CD4-positive, alpha-beta T cell treated with Interleukin-6 at 100 ng/mL for 8 hours (primary cell): ENCODE data around the gene OLIG2.
A peak's percentile ranks its signal among the peaks of the same experiment; 100 is the strongest.

Source experiments
- DNase-seq: peaks from one replicate; pipeline ENCODE4 v3.0.0-alpha.2; 2020; ENCODE audit warnings: mixed read lengths, low spot score

Gene OLIG2

DNA sequence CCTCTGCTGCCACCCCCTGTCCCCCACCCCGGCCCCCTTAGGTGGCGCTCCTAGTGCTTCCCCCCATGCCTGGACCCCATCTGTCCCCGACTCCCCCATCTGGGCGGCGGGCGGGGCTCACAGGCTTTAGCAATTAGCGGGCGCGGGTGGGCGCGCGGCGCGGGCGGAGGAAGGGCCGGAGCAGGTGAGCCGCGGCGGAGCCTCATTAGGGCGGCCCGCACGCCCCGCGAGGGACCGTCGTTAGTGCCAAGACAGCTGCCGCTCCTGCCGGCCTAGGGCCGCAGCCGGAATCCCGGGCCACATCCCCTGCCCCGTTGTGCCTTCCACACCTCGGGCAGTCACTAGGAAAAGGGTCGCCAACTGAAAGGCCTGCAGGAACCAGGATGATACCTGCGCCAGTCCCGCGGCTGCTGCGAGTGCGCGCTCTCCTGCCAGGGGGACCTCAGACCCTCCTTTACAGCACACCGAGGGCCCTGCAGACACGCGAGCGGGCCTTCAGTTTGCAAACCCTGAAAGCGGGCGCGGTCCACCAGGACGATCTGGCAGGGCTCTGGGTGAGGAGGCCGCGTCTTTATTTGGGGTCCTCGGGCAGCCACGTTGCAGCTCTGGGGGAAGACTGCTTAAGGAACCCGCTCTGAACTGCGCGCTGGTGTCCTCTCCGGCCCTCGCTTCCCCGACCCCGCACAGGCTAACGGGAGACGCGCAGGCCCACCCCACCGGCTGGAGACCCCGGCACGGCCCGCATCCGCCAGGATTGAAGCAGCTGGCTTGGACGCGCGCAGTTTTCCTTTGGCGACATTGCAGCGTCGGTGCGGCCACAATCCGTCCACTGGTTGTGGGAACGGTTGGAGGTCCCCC is 7.6 kb downstream of the OLIG2 start:
- no peak for DNase-seq

DNA sequence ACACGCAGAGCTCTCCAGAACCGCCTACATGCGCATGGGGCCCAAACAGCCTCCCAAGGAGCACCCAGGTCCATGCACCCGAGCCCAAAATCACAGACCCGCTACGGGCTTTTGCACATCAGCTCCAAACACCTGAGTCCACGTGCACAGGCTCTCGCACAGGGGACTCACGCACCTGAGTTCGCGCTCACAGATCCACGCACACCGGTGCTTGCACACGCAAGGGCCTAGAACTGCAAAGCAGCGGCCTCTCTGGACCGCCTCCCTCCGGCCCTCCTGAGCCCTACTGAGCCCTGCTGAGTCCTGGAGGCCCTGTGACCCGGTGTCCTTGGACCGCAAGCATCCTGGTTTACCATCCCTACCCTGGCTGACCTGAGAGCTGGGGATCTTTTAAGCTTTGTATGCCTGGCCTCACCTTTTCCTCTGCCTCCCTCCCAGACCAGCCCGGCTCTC is 8.3 kb downstream of the OLIG2 start:
- no peak for DNase-seq

DNA sequence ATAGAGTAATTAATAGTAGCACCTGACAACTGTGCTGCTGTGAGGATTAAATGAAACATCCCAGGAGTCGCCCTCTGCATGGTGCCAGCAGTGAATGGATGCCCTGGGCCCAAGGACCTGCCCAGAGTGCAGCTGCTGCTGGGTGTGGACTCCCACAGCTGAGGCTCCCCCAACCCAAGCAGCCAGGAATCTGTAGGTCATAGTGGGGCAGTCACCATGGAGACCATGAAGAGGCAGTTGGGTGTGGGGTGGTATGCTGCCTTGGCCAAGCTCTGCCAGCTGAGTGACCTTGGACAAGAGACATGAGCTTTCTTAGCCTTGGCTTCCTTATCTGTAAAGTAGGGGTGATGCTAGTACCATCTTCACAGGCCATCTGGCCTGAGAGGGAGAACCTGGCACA is 9.4 kb downstream of the OLIG2 start:
- DNase-seq: no peak

DNA sequence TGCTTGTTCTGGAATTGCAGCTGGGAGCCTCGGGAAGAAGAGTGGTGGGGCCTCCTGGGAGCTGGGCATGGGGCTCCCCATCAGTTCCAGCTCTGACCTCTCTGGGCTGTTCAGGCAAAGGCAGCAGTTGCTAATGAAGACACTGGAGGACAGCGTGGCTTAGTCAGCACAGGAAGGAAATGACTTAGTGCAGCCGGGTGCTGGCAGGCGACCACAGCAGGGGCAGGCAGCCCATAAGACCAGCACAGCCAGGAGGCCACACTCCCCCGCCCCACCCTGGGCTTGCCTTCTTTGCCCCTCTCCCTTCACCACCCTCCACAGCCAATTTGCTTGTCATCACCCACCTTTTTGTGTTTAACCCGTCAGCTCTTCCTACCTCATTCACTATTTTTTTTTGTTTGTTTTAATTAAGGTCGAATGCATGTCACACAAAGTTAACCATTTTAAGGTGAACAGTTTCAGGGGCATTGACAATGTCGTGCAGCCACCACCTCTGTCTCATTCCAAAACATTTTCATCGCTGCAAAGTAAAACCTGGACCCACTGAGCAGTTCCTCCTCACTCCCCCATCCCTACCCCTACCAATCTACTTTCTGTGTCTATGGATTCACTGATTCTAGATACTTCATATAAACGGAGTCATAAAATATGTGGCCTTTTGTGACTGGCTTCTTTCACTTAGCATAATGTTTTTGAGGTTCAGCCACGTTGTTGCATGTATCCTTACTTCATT is 10.9 kb downstream of the OLIG2 start:
- DNase-seq: peak; percentile 31

DNA sequence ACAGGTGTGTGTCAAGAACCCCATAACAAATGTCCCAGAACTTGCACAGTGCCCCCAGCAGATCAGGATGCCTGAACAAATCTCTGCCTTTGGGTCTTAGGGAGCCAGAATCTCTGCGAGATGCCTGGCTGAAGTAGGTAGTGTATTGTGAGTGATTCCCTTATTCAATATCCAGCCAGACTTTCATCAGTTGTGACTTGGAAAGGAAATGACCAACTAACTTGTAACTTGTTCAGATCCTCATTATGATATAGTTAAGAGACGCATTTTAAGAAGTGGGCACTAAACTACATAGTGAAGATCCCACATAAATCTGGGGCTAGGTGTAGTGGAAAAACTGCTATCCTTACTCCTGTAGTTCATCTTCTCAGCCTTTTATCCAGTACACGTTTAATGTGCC is 11.8 kb downstream of the OLIG2 start:
- no peak for DNase-seq

DNA sequence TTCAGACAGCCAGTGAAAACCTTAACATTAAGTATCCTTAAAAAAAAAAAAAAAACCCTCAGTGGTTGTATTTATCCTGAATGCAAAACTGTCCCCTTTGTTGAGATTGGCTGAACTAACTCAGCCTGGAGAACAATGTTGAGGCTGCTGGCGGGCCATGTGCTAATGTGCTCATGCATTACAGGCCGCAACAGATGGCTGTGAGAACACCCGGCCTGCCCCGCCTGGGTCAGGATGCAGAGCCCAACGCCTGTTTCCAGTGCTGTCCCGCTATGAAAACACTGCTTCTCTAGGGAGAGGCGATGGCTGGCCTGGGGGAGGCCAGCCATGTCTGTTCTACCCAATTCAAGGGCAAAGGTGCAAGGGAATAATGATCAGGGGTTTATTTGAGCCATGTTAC is 13.8 kb downstream of the OLIG2 start:
- DNase-seq: no peak

DNA sequence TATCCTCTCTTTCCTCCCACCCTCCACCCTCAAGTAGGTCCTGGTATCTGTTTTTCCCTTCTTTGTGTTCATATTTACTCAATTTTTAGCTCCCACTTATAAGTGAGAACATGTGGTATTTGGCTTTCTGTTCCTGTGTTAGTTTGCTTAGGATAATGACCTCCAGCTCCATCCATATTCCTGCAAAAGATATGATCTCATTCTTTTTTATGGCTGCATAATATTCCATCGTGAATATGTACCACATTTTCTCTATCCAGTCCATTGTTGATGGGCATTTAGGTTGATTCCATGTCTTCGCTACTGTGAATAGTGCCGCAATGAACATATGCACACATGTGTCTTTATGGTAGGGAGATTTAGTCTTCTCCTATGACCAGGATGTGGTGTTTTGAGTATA is 14.5 kb downstream of the OLIG2 start:
- DNase-seq: no peak

DNA sequence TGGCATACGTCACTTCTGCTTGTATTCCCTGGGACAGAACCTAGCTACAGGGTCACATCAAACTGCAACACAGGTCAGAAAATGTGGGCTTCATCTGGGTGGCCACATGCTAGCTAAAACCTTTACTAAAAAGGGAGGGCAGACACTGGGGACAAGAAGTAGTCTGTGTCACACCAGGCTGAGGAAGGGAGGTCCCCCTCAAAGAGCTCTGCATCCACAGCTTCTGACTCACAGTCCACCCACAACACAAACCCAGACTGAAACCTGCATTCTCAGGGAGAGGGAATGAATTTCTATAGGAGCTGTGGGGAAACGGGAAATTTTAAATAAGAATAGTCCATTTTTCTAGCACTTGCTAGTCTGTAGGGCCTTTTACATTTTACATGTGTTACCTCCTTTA is 16.2 kb downstream of the OLIG2 start:
- no peak for DNase-seq

DNA sequence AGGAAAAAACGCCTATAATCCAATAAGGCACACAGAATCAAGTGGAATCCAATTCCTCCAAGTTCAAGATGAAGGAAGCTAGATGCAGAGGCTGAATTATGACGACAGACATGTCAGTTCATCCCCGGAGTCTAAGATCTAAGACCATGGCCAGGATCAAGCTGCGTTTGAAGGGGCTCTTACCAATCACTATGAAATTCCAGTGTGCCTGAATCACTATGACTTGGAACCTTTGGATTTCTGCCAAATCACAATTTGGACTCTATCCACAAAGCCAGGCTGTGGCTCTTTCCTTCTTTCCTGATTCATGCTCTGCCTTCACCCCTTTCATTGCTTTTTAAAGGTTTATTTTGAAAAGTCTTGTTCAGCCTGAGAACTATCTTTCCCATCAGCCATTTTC is 17.1 kb downstream of the OLIG2 start:
- no peak for DNase-seq

DNA sequence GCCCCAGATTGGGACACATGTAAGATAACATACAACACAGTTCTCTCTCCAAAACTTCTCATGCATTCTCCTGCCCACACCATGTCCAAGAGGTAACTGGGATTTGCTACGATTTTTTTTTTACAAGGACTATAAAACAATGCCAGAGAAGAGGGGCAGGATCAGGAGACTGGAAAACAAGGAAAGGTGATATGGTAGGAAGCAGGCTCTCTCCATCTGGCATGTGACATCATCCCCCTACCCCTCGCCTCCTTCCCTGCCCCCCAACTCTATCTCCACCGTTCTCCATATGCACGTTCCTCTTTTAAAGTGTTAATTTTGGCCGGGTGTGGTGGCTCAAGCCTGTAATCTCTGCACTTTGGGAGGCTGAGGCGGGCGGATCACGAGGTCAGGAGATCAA is 20.7 kb downstream of the OLIG2 start:
- DNase-seq: no peak

DNA sequence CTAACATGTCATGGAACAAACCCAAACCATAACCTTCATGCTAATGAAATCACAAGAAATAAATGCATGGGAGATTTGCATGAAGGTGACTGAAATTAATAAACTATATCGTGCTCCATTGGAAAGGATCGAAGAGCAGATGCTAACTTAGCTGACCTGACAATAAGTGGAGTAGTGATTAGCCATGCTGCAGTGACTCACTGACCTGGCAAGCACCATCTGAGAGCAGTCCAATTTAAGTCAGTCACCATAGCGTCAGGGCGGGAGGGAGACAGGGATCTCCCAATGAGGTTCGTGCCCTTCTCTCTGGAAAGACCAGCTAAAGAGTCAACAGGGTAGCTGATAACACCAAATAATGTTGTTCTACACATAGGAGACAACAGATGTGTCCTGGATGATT is 21.5 kb downstream of the OLIG2 start:
- no peak for DNase-seq

DNA sequence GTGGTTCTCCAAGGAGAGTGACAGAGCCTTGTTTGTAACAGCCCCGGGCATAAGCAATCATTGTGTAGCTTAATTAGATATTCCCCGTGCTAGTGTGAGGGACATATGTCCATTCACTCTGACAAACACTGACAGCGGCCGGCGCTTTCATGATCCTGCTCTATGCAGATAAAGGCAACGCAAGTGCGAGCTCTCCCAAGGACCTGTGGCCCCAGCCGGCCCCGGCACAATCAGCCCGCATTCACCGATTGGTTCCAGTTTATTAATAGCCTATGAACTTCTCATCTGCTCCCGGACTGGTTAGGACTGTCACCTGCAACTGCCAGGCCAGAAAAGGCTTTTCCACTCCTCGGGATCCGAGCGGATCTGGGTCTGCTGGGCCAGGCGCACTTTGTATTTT is 26.2 kb downstream of the OLIG2 start:
- DNase-seq: no peak

DNA sequence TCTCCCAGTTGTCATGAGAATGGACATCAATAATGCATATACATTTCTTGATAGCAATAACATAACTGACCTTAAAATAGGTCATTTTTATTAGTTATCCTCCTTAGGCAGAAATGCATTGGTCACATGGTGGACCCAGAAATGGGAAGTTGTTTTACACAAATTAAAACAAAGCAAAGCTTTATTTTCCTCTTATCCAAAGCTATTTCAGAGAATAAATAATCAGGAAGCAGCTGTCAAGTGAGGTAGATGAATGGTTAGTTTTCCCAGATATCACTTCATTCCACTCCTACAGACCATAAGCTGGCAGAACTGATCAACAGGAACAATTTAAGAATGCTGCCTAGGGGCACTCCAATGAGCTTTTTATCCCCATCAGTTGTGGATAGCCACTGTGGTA is 28.2 kb downstream of the OLIG2 start:
- no peak for DNase-seq

DNA sequence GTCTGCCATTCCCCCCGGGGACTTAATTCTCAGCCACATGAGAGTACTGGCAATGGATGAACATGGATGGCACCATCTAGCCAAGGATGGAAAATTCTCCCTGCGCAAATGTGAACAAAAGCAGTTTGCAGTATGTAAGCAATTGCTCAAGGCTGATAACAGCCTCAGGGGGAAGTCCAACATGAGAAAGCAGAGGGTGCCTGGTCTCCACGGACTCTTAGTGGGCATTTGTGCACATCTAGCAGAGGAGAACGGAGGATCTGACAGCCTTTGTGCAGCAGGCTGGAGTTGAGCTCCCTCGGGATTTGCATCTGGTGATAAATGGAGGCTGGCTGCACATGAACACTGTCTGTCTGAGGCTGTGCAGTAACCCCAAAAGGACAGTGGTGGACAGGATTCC is 30.3 kb downstream of the OLIG2 start:
- no peak for DNase-seq

DNA sequence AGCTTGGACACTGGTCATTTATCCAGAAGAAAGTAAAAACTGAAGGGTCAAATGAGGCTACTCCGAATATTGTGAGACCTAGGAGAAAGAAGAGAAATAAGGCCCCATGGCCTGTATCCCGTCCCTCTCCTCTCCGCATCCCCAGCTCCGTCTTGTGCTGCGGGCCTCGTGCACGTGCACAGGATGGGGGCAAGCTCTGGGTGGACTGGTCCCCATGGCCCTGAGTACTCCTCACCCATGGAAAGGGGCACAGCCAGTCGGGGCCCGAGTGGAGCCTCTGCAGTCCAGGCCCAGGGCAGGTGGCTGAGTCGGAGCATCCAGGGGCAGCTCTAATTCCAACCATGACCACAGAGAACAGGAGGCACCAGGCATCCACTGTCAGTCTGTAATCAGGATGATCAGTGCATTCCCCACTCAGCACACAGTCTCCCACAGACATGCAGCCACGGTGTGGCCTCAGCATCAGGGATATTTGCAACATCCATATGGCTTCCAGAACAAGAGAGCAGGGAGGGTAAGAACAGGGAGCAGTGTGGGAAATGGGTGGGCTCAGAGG is 31.7 kb downstream of the OLIG2 start:
- no peak for DNase-seq

DNA sequence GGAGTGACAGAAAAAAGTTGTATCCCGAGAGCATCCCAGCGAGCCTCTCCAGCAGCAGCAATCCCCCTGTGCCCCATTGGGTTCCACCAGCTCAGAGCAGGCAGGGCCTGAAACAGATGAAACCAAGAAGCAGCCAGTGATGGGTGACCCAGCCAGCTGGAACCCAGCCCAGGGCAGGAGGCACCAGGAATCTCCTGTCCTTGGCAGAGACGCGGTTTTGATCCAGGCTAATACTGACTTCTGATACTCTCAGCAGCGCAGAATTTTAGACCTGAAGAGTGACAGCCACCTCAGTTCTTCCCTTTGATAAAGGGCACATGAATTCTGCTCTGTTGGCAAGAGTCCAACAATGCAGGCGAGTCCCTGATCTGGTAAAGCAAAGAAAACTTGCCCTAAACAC is 32.8 kb downstream of the OLIG2 start:
- DNase-seq: no peak

DNA sequence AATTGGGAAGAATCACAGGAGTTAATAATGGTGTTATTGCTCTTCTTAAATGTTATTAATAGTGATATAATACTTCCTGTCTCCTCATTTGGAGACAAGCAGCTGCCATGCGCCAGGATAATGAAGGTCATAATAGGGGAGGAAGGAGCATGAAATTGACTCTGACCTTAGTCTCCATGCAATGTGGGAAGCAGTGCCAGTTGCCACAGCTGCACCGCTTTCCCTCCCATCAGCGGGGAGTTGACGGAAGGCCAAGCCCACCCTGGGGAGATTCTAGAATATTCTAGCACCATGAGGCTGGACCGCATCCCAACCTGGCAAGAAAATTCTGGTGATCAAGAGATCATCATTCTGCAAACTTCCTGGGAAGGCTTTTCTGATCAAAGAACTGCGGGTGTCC is 33.2 kb downstream of the OLIG2 start:
- no peak for DNase-seq

DNA sequence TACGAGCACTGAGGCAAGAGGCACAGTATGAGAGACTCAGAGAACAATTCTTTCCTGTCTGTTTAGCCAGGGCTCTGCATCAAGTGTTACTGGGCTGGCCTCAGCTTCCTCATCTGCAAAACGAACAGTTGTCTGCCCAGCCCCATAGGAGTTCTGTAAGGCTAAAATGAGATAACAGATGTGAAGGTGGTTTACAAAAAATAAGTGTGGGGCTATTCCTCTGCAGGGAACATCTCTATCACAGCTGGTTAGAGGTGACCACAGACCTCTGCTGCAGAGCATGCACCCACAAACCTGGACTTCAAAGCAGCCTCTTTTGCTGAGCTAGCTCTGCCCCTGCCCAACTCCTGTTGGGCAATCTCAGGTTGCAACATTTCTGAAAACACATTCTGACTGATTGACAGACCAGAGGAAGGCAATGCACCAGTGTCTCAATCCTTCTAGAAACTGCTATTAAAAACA is 33.7 kb downstream of the OLIG2 start:
- DNase-seq: no peak

DNA sequence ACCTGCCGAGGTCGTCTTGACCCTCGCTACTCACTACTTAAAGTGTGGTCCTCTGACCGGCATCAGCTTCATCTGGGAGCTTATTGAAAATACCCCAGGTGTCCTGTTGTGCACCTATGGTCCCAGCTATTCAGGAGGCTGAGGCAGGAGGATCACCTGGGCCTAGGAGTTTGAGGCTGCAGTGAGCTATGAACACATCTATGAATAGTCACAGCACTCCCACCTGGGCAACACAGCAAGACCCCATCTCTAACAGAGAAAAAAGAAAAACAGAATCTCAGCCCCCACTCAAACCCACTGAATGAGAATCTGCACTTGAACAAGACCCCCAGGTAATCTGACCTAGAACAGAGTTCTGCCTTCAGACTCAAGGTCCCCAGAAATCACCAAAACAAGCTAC is 35.5 kb downstream of the OLIG2 start:
- no peak for DNase-seq

DNA sequence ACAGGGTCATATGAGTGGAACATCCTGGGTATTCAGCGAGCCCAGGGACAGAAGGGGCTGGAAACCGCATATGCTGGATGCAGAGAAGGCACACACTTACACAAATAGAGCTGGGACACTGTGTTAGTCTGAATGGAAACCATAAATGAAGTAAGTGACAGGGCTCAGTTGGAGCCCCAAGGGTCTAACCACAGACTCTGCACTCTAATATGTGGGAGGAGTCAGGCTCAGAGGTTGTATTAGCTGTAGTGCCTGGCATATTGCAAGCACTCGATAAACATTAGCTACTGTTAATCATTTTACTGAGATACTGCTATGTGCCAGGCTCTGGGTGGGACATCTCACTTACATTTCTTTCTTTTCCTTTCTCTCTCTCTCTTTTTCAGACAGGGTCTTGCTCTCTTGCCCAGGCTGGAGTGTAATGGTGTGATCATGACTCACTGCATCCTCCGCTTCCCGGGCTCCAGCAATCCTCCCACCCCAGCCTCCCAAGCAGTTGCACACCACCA is 37.7 kb downstream of the OLIG2 start:
- no peak for DNase-seq

DNA sequence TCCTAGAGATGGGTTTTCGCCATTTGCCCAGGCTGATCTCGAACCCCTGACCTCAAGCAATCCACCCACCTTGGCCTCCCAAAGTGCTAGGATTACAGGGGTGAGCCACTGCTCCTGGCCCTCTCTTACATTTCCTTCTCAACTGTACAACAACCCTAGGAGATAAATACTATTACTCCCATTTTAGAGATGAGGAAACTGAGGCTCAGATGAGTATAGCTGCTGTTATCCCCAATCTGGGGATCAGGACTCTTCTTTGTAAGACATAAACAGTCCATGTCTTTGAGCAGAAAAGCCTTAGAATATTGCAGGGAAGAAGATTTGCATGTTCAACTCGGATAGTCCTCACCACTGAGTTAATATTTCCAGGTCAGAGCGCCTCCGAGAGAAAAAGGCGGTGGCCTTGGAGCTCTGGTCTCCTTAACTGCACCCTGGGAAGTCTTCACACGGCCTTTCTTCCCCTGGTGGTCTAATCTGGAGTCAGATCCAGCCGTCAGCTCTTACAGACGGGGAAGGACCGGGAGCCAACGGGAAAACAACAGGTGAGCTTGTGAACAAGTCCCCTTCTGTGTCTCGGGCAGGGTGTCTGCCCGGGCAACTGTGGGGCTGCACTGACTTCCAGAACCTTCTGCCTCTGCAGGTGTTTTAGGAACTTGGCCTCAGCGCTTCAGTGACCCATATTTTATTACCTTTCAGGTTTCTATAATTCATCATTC is 38.3 kb downstream of the OLIG2 start:
- DNase-seq: no peak
